Activated T-cell treated with anti-CD3 and anti-CD28 coated beads for 1 hour (primary cell): ENCODE results near the gene GNB3.
A peak's percentile ranks its signal among the peaks of the same experiment; 100 is the strongest.

Source experiments
- DNase-seq: peaks from one replicate; pipeline ENCODE4 v3.0.0-alpha.2; 2020; ENCODE audit warnings: low read depth

GNB3 gene

DNA sequence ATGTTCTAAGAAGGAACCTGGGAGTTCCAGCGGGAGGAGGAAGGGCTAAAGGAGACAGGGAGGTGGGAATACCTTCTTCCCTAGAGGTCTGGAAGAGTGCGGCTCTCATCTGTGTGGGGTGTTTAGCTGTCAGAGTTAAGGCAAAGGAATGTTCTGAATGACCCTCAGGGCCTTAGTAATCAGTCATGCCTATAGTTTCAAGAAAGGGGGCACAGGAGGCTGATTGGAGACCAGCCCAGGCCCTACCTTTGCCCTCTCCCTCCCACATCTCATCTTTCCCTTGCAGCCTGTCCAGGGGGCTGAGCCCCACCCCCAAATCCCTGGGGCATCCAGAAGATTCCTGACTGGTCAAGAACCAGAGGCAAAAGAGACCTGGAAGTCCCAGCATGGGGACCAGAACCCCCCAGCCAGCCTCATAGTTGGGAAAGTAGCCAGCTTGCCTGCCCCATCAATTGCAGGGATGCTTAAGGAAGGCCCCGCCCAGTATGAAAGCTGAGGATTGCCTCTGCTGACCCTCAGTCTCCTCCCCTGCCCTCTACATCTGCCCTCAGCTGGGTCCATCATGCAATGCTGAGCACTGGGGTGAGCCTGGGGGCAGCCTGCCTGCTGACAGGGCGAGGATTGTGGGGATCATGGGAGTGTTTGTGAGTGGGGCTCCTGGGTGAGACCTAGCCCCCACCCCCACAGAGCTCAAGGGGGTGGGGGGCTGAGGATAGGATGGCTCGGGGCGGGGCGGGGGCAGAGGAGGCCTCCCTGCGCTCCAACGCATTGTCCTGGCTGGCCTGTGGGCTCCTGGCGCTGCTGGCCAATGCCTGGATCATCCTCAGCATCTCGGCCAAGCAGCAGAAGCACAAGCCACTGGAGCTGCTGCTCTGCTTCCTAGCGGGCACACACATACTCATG is 17.3 kb upstream of the GNB3 start:
- no peak for DNase-seq

DNA sequence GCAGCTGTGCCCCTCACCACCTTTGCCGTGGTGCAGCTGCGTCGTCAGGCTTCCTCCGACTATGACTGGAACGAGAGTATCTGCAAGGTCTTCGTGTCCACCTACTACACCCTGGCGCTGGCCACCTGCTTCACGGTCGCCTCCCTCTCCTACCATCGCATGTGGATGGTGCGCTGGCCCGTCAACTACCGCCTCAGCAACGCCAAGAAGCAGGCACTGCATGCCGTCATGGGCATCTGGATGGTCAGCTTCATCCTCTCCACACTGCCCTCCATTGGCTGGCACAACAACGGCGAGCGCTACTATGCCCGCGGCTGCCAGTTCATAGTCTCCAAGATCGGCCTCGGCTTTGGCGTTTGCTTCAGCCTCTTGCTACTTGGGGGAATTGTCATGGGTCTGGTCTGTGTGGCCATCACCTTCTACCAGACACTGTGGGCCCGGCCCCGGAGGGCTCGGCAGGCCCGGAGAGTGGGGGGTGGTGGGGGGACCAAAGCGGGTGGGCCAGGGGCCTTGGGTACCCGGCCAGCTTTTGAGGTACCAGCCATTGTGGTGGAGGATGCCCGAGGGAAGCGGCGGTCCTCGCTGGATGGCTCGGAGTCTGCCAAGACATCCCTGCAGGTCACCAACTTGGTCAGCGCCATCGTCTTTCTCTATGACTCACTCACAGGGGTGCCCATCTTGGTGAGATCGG is 16.5 kb upstream of the GNB3 start:
- DNase-seq: no peak

DNA sequence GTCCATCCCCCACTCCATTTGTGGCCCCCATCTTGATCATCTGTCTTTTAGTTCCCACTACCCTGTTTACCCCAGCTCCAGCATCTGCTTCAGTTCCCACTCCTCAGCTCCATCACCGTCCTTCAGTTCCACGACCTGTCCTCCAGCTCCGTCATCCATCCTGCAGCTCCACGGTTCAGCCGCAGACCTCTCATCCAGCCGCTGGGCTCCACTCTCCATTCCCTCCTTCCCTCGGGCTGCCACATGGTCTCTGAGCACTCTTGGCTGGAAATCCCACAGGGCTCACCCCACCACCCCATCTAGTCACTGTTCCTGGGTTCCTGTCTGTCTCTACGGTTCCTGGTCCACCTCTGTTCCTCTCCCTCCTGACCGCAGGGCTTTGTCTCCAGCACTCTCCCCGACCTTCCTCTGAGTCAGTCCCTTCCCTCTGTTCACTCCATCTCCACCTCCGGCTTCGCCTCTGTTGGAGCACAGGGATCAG is 15.8 kb upstream of the GNB3 start:
- no peak for DNase-seq

DNA sequence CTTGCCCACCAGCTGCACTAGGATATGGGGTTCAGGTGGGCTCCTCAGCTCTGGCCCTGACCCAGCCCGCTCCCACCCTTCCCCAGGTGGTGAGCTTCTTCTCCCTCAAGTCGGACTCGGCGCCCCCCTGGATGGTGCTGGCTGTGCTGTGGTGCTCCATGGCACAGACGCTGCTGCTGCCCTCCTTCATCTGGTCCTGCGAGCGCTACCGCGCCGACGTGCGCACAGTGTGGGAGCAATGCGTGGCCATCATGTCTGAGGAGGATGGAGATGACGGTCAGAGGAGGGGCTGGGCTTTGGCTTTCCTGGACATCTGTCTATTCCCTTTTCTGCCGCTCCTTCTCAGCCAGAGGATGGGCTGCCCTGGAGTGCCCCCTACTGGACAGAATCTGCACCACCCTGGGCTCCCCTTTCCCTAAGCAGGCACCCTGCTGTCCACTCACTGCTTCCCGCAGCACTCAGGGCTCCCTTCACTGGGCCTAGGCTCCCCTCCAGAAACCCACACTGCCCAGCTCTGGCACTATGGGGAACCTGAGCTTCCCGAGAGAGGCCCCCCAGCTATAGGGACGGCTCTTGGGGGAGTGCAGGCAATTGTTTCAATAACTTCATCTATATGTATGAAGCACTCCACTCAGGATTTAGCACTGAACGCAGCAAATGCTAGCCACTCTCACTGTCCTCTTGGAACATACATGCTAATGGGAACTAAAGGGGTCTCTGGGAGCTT is 15.2 kb upstream of the GNB3 start:
- DNase-seq: peak; percentile 72

DNA sequence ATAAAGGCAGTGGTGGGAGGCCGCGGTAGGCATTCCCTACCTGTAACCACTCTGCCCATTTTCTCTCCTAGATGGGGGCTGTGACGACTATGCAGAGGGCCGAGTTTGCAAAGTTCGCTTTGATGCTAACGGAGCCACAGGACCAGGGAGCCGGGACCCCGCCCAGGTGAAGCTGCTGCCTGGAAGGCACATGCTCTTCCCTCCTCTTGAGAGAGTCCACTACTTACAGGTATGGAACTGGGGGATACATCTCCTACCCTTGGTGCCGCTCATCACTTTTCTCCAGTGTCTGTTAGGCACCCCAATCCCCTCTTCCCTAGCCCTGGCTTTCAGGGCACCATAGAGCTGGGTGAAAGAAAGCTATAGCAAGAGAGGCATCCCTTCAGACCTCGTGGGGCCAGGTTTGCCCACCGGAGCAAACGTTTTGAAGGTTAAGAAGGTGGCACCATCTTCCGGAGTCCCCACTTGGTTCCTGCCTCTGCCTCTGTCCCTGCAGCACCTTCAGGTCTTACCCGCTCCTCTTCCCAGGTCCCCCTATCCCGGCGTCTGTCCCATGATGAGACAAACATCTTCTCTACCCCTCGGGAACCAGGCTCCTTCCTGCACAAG is 14.5 kb upstream of the GNB3 start:
- DNase-seq: no peak

DNA sequence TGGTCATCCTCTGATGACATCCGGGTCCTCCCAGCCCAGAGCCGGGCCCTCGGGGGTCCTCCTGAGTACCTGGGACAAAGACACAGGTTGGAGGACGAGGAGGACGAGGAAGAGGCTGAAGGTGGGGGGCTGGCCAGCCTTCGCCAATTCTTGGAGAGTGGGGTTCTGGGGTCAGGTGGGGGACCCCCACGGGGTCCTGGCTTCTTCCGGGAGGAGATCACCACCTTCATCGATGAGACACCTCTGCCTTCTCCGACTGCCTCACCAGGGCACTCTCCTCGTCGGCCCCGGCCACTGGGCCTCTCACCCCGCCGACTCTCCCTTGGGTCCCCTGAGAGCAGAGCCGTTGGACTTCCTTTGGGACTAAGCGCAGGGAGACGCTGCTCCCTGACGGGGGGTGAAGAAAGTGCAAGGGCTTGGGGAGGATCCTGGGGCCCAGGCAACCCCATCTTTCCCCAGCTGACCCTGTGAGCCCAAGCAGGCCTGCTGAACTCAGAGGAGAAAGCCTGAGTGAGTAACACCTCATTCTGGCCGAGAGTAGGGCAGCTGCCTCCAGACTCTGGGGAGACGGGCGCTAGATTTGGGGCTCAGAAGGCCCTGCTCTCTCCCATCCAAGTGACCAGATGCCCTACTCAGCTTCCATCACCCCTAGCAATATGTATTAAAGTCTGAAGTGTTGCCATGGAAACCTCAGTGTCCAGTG is 13.8 kb upstream of the GNB3 start:
- DNase-seq: no peak

DNA sequence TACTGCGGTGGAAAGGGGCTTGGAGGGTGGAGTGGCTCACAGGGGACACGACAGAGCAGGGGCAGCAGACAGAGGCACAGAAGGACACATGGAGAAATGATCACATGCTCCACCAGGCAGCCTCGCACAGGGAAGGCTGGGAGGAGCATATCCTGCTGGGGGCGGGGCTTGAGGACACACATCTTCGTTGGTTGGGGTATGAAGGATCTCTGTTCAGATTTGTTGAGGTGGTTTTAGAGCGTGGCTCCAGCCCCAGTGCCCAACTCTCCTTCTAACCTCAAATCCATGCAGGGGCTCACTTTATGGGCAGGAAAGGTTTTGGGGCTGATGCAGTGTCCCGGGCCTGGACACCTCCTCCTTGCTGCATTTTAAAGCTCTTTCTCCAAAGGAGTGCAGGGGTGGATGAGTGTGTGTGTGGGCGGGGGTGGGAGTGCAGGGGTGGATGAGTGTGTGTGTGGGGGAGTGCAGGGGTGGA is 13.3 kb upstream of the GNB3 start:
- DNase-seq: peak; percentile 31

DNA sequence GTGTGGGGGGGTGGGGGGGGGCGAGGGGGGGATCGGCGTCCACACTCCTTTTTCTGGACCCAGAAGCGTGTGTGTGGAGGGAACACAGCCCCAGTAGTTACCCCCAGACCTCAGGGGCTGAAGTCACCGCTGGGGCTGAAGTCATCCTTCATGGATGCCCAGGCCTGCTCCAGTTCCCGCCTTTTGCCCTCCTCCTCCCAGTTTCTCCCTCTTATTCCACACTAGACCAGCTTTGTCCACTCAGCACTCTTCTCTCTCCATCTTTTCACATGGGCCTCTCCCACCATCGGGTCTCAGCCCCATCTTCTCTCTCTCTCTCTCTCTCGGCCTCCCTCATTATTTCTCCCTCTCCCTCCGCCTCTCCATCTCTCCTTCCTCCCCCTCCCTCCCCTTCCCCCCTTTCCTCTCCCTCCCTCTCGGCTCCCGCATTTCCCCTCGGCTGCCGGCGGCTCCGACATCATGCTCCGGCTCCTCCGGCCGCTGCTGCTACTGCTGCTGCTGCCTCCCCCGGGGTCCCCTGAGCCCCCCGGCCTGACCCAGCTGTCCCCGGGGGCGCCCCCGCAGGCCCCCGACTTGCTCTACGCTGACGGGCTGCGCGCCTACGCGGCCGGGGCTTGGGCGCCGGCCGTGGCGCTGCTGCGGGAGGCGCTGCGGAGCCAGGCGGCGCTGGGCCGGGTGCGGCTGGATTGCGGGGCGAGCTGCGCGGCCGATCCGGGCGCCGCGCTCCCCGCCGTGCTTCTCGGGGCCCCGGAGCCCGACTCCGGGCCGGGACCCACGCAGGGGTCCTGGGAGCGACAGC is 12.5 kb upstream of the GNB3 start, which contains the start of gene P3H3:
P3H3 (plus strand) TSS at position 426 of the 799 bp plus-strand sequence; CDS start at position 460, 34 bp downstream.
- no peak for DNase-seq

DNA sequence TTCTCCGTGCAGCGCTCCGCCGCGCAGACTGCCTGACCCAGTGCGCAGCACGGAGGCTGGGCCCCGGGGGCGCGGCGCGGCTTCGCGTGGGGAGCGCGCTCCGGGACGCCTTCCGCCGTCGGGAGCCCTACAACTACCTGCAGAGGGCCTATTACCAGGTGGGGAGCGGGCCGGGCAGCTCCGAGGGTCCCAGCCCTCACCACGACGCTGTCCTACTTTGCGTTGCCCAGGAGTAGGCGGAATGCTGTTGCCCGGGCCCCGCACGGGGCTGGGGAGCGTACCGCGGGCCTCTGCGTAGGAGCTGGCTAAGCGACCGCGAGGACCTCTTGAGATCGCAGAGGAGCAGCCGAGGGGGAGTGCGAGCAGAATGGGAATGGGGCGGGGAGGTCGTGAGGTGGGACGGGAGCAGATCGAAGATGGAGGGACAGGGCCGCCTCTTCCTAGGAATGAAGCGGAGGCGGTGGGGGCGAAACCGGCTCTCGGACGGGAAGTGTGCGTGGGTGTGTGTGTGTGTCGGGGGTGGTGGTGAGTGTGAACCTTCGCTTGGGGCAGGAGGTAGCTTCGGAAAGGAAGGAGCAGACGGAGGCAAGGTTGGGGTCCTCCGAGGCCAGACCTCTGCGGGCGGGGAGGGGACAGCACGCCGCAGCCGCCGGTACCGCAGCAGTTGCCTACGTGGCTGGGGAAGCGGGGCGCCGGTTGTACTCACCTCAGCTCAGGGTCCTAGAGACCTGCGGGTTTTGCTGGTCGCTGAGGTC is 11.8 kb upstream of the GNB3 start:
- DNase-seq: peak; percentile 27

DNA sequence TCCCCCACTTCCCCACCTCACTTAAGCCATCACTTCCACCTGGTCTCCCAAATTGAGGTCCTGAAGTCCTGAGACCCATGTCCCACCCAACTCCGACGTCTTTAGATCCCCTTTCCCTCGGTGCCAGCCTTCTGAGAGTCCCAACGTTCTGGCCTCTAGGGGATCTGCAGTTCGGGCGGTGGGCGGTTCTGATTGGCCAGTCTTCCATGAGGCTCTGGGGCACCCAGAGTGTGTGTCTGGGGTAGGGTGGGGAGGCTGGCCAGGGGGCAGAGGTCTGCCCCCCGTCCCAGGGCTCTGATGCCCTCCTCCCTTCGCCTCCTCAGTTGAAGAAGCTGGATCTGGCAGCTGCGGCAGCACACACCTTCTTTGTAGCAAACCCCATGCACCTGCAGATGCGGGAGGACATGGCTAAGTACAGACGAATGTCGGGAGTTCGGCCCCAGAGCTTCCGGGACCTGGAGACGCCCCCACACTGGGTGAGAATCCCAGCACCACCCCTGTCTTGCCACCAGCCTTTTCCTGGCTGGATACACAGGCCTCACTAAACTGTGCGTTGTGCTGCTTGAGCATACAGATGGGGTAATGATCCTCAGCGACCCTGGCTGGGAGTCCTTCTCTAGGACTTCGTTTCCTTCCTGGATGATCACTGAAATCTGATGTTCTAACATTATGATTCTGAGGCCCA is 11.0 kb upstream of the GNB3 start:
- no peak for DNase-seq

DNA sequence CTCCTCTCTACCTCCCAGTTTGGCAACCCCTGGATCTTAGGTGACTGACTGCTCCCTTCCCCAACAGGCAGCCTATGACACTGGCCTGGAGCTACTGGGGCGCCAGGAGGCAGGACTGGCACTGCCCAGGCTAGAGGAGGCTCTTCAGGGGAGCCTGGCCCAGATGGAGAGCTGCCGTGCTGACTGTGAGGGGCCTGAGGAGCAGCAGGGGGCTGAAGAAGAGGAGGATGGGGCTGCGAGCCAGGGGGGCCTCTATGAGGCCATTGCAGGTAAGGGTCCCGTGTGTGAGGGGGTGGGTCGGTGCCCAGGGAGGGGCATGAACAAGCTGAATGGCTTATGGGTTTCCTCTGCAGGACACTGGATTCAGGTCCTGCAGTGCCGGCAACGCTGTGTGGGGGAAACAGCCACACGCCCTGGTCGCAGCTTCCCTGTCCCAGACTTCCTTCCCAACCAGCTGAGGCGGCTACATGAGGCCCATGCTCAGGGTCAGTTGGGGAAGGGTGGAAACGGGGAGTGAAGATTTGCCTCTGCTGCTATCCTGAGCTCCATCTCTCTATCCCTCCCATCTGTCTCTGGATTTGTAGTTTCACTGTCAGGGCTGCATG is 10.3 kb upstream of the GNB3 start:
- DNase-seq: no peak

DNA sequence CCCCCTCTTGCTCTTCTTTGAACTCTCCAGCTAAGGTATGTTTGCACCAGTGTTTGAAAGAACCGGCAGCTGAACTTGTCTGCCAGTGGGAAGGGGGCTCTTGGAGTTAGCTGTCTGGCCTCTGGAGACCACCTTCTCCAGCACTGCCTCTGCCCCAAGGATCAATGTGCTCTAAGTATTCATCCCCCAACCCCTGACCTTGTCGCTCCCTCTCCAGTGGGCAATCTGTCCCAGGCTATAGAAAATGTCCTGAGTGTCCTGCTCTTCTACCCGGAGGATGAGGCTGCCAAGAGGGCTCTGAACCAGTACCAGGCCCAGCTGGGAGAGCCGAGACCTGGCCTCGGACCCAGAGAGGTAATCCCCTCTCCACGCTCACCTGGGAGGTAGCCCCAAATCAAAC is 9.7 kb upstream of the GNB3 start:
- DNase-seq: no peak

DNA sequence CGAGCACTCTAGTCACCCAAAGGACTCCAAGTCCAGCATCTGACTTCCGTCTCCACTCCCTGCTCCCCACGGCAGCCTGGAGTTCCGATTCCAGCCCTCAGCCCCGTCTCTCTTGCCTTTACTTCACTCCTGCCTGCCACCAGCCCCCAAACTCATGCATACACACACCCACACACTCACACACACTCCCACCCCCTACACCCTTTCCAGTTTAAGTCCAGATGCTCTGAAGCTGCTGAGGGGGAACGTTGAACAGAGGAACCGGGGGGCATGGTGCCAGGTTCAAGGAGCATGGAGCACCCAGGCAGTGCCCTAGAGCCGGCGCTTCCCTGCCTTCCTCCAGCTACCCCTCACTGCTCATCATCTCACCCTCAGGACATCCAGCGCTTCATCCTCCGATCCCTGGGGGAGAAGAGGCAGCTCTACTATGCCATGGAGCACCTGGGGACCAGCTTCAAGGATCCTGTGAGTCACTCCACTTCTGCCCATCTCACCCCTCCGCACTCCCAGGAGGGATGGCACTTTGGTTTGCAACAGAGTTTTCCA is 9.2 kb upstream of the GNB3 start:
- DNase-seq: no peak

DNA sequence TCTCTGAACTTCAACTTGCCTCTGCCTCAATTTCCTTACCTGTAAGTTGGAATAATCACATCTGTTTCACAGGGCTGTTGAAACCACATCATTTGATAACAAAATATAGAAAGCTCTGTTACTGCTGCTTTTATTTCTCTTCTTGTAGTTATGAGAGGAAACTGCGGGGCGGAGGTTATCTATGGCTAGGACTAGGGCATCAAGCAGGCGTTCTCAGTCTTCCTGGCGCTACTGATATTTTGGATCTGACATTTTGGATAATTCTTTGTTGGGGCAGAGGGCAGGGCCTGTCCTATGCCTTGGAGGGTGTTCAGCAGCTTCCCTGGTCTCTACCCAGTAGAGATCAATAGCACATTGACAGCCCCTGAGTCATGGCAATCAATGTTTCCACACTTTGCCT is 8.6 kb upstream of the GNB3 start:
- no peak for DNase-seq

DNA sequence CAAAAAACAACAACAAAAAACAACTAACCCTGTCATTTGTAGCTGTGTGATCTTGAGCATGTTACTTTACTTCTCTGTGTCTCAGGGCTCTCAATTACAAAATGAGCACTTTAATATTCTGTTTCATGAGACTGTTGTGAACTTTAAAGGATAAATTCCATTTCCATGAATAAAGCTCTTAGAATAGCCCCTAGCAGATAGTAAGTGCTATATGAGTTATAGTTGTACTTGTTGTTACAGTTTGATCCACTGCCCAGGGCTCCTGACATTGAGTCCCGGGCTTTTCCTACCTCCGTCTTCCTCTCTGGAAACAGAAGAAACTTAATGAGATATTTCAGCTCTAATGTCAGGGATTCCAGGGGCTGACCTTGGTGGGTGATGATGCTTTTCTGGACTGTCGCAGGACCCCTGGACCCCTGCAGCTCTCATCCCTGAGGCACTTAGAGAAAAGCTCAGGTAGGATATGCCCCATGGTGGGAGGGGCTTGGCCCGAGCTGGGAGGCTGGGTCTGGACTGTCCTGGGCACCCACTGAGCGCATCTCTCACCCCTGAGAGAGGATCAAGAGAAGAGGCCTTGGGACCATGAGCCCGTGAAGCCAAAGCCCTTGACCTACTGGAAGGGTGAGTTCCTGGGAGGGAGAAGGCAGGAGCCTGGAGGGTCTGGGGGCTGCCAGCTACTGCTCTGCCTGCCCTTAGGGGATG is 7.4 kb upstream of the GNB3 start:
- no peak for DNase-seq

DNA sequence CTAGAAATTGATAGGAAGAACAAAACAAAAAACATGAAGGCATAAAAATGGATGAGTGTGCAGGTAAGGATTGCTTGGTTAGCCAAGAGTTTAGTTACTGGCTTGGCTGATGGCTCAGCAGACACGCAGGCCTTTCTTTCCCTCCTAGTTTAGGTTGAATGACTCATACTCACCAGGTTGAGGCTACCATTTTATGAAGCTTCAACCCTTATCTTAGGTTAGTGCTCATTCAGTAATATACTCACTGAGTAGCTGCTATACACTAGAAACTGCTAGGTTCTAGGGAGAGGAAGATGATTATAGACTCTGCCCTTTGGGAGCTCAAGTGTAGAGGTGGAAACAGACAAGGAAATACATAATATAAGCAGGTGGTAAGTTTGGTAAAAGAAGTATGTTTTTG is 6.5 kb upstream of the GNB3 start:
- no peak for DNase-seq

DNA sequence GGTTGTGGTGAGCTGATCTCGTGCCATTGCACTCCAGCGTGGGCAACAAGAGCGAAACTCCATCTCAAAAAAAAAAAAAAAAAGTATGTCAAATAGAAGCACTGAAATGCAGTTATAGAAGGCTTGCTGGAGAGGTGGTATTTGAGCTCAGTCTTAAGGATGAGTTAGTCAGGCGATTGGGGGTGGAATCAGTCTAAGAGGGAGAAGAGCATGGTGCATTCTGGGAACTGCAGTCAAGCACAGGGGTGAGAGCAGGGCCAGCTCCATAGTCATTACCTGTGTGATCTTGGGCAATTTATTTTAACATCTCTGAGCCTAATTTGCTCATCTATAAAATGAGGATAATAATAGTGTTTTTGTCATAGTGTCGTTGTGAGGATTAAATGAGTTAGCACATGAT is 5.9 kb upstream of the GNB3 start:
- no peak for DNase-seq

DNA sequence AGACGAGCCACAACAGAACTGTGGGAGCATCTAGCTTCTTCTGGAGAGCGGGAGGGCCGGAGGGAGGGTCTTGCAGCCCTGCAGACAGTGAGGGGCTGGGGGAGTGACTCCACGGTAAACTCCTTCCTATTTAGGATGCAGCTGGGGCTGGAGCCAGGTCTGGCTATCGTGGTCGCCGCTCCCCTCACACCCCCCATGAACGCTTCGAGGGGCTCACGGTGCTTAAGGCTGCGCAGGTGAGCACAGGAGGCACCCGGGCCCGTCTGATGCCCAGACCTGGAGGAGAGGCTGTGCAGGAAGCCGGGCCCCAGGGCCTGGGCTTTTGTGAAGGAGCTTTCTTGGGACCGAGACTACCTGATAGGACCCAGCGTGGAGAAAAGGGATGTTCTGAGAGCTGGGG is 3.9 kb upstream of the GNB3 start:
- DNase-seq: no peak
